Sigmoid colon (tissue), 7 donors: ENCODE measurements around the gene PNKP. TPM values are rescaled to one million over a fixed set of nuclear protein-coding genes. Genes with fewer than 3 reads are reported as not detected.
A peak's percentile ranks its signal among the peaks of the same experiment; 100 is the strongest.

Experiments
- DNase-seq: peaks from one replicate; pipeline ENCODE4 v3.0.0-alpha.2; 2019
- H3K27ac ChIP-seq, 4 donors: fragments of 200-600 bp; sonication (generic); one replicate each; pipeline ENCODE4 v1.5.1; 2016 to 2019; ENCODE audit warnings: mild to moderate bottlenecking in 1 of 4
- H3K27me3 ChIP-seq, 3 donors: fragments of 200-600 bp; sonication (generic); one replicate each; pipeline ENCODE4 v1.5.1; 2019; ENCODE audit warnings: mild to moderate bottlenecking in 1 of 3
- H3K36me3 ChIP-seq, 4 donors: fragments of 200-600 bp; sonication (generic); one replicate each; pipeline ENCODE4 v1.5.1; 2016 to 2019
- H3K4me1 ChIP-seq, 4 donors: fragments of 200-600 bp; sonication (generic); one replicate each; pipeline ENCODE4 v1.5.1; 2017 to 2019
- H3K4me3 ChIP-seq, 4 donors: fragments of 200-600 bp; sonication (generic); one replicate each; pipeline ENCODE4 v1.5.1; 2017 to 2019; ENCODE audit warnings: mild to moderate bottlenecking in 2 of 4, moderate library complexity in 1 of 4
- H3K9me3 ChIP-seq, 4 donors: fragments of 200-600 bp in 3 of 4; sonication (generic) in 3 of 4; one replicate each; pipeline versions ENCODE4 v1.5.1 to v1.6.1; 2013 to 2019
- EP300 ChIP-seq, 4 donors: sonication (generic); formaldehyde crosslinking; IDR thresholded peaks; one replicate each; pipeline ENCODE4 v1.6.1; 2017; ENCODE audit warnings: antibody characterized with exemption in 4 of 4
- POLR2A ChIP-seq, 2 donors: fragments of 450-650 bp; IDR thresholded peaks; one replicate each; pipeline ENCODE4 v1.6.1; 2016; ENCODE audit warnings: antibody characterized with exemption in 2 of 2, mild to moderate bottlenecking in 2 of 2, moderate library complexity in 2 of 2
- POLR2AphosphoS5 ChIP-seq, 4 donors: sonication (generic); formaldehyde crosslinking; IDR thresholded peaks; one replicate each; pipeline ENCODE4 v1.6.1; 2017; ENCODE audit warnings: antibody characterized with exemption in 4 of 4
- WGBS, 2 donors: extraction: QIAGEN DNeasy Blood & Tissue Kit; methylation state at CpG; one replicate each; pipeline ENCODE4 v1.1.7; 2013; 5-methylcytosine and 5-hydroxymethylcytosine counted together
- intact Hi-C: fragments of 100-400 bp; cut with DNase I; formaldehyde crosslinking; loops from one replicate; pipeline ENCODE4 v1.15.1; 2023
- polyA plus RNA-seq, 3 donors: library from polyadenylated mRNA; stranded (reverse); fragments of 200-250 nt; gene quantifications; one replicate each; pipeline ENCODE4 v1.2.3, GENCODE V29; 2013
- total RNA-seq, 4 donors: library from RNA; depleted of rRNA; stranded (reverse); fragments of >200 nt; gene quantifications; one replicate each; pipeline ENCODE4 v1.1.0, GENCODE V29; 2016
- TF ChIP-seq, protein P1 (sequence below), 4 experiments: fragments of 450-650 bp in 3 of 4; fragments of 200-600 bp in 1 of 4; IDR thresholded peaks; one replicate each; pipeline ENCODE4 v1.5.1; 2016 to 2019; ENCODE audit warnings: antibody characterized with exemption in 4 of 4, mild to moderate bottlenecking in 3 of 4, moderate library complexity in 2 of 4
- donor health status: healthy with polysubstance abuse.
- donor health status: Bipolar disorder and iron deficiency.
- donor health status: healthy.

The PNKP gene
- total and polyA plus RNA-seq, 7 donors: 27.0 to 88.8 (median 34.0) TPM

DNA sequence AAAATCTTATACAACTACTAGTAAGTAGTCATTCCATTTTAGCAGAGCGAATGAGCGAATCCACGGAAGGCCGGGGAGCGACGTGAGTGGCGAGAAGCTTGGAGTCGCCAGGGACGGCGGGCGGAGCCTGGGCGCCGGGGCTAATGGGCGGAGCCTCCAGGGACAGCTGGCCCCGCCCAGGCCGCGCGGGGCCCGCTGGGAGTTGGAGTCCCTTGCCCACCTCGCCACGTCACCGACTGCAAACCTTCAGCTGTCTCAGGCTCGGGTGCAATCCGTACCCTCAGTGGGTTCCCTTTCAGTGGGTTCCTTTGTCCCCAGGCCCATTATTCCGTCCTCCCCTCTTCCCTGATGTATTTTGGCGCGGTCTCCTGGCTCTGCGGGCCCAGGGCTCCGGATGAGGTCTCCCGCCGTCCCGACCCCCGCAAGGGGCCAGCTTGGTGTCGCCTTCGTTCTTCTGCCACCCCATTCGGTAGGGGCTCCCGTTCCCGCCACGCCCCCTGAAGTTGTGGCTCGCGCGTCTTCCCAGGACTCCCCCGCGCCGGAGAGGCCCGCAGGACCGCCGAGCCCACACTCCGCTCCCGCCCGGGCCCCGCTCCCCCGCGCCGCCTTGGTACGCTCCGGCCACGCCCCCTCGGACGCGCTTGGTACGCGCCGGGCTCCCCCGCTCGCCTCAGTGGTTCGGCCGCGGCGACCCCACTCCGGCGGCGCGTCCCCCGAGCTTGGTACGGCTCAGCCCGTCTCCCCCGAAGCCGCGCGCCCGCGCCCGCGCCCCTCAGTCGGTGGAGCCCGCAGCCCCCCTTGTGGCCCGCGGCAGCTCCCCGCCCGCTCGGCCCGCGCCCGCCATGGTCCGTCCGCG lies 16.7 kb downstream of the PNKP start, which contains the start of gene PTOV1:
PTOV1 (plus strand) TSS at position 673 of the 856 bp plus-strand sequence.
- TF ChIP-seq POLR2A (IDR thresholded peaks at IDR 0.05): peak; percentile 53 to 76
- TF ChIP-seq, protein P1, sequence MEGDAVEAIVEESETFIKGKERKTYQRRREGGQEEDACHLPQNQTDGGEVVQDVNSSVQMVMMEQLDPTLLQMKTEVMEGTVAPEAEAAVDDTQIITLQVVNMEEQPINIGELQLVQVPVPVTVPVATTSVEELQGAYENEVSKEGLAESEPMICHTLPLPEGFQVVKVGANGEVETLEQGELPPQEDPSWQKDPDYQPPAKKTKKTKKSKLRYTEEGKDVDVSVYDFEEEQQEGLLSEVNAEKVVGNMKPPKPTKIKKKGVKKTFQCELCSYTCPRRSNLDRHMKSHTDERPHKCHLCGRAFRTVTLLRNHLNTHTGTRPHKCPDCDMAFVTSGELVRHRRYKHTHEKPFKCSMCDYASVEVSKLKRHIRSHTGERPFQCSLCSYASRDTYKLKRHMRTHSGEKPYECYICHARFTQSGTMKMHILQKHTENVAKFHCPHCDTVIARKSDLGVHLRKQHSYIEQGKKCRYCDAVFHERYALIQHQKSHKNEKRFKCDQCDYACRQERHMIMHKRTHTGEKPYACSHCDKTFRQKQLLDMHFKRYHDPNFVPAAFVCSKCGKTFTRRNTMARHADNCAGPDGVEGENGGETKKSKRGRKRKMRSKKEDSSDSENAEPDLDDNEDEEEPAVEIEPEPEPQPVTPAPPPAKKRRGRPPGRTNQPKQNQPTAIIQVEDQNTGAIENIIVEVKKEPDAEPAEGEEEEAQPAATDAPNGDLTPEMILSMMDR (IDR thresholded peaks at IDR 0.05): no peak
- TF ChIP-seq POLR2AphosphoS5 (IDR thresholded peaks at IDR 0.05): peak; percentile 58 to 93 (median 83)
- TF ChIP-seq EP300 (IDR thresholded peaks at IDR 0.05): no peak
- Histone ChIP-seq H3K9me3 (no peaks in the 10 kb centered on the region), H3K4me3 (peak within 1 kb of the TSS; percentile 76 to 100 (median 95)), H3K4me1 (peaks cover 0 to 44% (median 33%) of the 10 kb centered on the region in 4 donors), H3K27ac (peak within 1 kb of the TSS; percentile 99 to 100 (median 100)), H3K27me3 (no peaks in the 10 kb centered on the region), H3K36me3 (peaks cover 0 to 15% (median 13%) of the 10 kb centered on the region in 4 donors)
- peak; percentile 97 for DNase-seq
- 1% methylated on average over 98 of the region's 98 CpGs for WGBS, 2 donors
- intact Hi-C loops: loop anchor here (2.0 kb wide), 1 partner anchor 32 kb away; the partner anchor contains the start of gene MED25

DNA sequence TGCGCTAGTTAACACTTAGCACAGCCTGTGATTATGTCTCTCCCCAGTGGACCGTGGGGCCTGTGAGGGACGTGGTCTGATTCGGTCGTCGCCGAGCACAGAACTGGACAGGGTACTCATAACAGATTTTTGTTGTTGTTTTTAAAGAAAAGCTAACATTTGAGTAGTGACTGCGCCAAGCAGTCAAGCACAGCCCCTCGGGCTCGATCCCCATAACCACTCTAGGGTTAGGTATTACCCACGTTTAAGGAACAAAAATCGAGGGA lies 17.2 kb downstream of the PNKP start:
- Histone ChIP-seq H3K36me3 (peaks cover 0 to 9% (median 7%) of the 10 kb centered on the region in 4 donors), H3K4me3 (peak overlapping the region; percentile 76 to 100 (median 95)), H3K9me3 (no peaks in the 10 kb centered on the region), H3K27ac (peak overlapping the region; percentile 99 to 100 (median 100)), H3K4me1 (peaks cover 0 to 43% (median 33%) of the 10 kb centered on the region in 4 donors), H3K27me3 (no peaks in the 10 kb centered on the region)
- TF ChIP-seq POLR2AphosphoS5 (IDR thresholded peaks at IDR 0.05): no peak
- TF ChIP-seq POLR2A (IDR thresholded peaks at IDR 0.05): no peak
- no peak for TF ChIP-seq EP300 (IDR thresholded peaks at IDR 0.05)
- TF ChIP-seq, protein P1 (IDR thresholded peaks at IDR 0.05): no peak
- WGBS, 2 donors: 55 to 61% methylated on average over 12 of the region's 12 CpGs
- intact Hi-C loops: loop anchor here (2.0 kb wide), 1 partner anchor 31 kb away; the partner anchor contains the start of gene MED25
- no peak for DNase-seq

DNA sequence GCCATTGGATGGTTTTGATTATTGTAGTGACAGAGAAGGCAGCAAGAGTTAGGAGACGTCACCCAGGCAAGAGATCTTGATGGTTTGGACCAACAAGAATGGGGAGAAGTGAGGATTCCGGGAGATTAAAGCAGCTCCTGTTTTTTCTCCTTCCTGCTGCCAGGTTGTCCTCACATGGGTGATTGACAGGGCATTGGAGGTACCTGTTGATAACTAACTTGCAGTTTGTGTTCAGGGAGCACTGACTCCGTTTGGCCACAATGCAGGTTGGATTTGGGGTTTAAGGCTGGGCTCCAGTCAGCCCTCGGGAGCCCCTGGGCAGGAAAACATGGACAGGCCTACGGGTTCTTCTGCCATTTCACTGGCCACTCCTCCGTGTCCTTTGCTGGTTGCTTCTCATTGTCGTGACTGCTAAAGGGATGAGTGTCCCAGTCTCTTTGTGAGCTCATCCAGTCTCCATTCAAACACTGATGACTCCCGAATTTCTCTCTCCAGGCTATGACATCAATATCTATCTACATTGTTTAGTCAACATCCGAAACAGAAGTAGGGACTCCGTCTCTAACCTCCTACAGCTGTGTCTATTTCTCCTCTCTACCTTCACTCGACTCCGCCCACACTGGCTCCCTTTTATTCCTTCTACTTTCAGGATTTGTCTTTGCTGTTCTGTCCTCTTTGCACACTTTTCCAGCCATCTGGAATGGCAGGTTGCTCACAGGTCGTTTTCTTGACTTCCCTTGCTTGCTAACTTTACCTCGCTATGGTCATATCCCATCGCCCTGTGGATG lies 17.7 kb downstream of the PNKP start:
- intact Hi-C loops: loop anchor here (2.0 kb wide), 1 partner anchor 31 kb away; the partner anchor contains the start of gene MED25
- H3K4me3 ChIP-seq: peak overlapping the region; percentile 76 to 100 (median 95)
- TF ChIP-seq EP300 (IDR thresholded peaks at IDR 0.05): no peak
- TF ChIP-seq, protein P1 (IDR thresholded peaks at IDR 0.05): no peak
- TF ChIP-seq POLR2A (IDR thresholded peaks at IDR 0.05): no peak
- TF ChIP-seq POLR2AphosphoS5 (IDR thresholded peaks at IDR 0.05): no peak
- peaks cover 0 to 4% (median 2%) of the 10 kb centered on the region in 4 donors for H3K36me3 ChIP-seq
- peaks cover 0 to 38% (median 33%) of the 10 kb centered on the region in 4 donors for H3K4me1 ChIP-seq
- peak overlapping the region; percentile 99 to 100 (median 100) for H3K27ac ChIP-seq
- no peaks in the 10 kb centered on the region for H3K27me3 ChIP-seq
- WGBS, 2 donors: 87 to 92% methylated on average over 15 of the region's 15 CpGs
- no peaks in the 10 kb centered on the region for H3K9me3 ChIP-seq
- DNase-seq: no peak

DNA sequence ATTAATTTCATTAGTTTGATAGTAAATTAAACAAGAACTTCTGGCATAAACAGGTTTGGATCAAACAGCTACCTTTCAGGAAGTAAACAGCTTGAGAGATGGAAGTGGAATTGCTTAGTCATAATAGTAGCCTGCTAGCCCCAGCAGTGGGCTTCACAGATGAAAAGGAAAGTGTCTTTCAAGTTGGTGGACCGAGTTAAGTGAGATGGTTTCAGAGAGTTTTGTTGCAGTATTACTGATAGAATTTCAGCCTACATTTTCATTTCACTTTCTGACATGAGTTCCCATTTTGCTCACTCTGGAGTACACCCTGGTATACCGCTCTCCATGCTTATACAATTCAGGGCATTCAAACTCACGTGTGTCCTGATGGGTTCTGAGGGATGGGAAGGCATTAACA lies 18.4 kb downstream of the PNKP start:
- H3K4me3 ChIP-seq: no peak overlapping the region
- H3K9me3 ChIP-seq: no peaks in the 10 kb centered on the region
- TF ChIP-seq, protein P1 (IDR thresholded peaks at IDR 0.05): no peak
- TF ChIP-seq EP300 (IDR thresholded peaks at IDR 0.05) (no peak), POLR2AphosphoS5 (IDR thresholded peaks at IDR 0.05) (no peak), POLR2A (IDR thresholded peaks at IDR 0.05) (no peak)
- intact Hi-C loops: no loop called here
- H3K27me3 ChIP-seq: no peaks in the 10 kb centered on the region
- 86% methylated on average over 3 of the region's 3 CpGs for WGBS, 2 donors
- DNase-seq: no peak
- H3K27ac ChIP-seq: no peak overlapping the region
- peaks cover 0 to 31% (median 27%) of the 10 kb centered on the region in 4 donors for H3K4me1 ChIP-seq
- no peaks in the 10 kb centered on the region for H3K36me3 ChIP-seq
